ENCODE data around the gene PCSK1. TPM values are rescaled to one million over a fixed set of nuclear protein-coding genes. Genes with fewer than 3 reads are reported as not detected.

PCSK1 gene
- total and polyA plus RNA-seq, 2 of the 4 experiments (the other 2 are of a cell fraction) = not detected

GRCh38 chr5:96404191-96404867 is 28.7 kb downstream of the PCSK1 start:
- no CpG with 5 or more reads among the region's 3 CpGs for WGBS, 2 experiments (ENCODE audit: extremely low coverage in 2 of 2, insufficient read length in 1 of 2)
- H3K56ac ChIP-seq (ENCODE audit: extremely low read depth, insufficient read depth, low read length) = no peak overlapping the region

More at GRCh38 chr5:96404191-96404867, 28.7 kb downstream of the PCSK1 start:
- Histone ChIP-seq H2AK5ac (ENCODE audit: low read depth, low read length) (no peak overlapping the region), H4K8ac (ENCODE audit: low read depth in 2 of 2, low read length in 2 of 2) (no peak overlapping the region), H4K5ac (ENCODE audit: low read depth, low read length) (no peak overlapping the region), H2BK120ac (ENCODE audit: low read depth, low read length) (no peak overlapping the region), H3K27ac (ENCODE audit: insufficient read depth, low read length) (no peak overlapping the region), H3K4me1 (ENCODE audit: control insufficient read depth, insufficient read depth, low read length) (peaks cover 2% of the 10 kb centered on the region; the same call in 1 of the 2 replicates), H3K27me3 (ENCODE audit: control insufficient read depth, insufficient read depth, low read length) (peaks cover 8% of the 10 kb centered on the region), H2AK9ac (replicated peaks; ENCODE audit: low read depth, low read length, poor library complexity) (no peak overlapping the region), H3K4me3 (ENCODE audit: insufficient read depth, low read depth, low read length) (no peak overlapping the region), H3K9me1 (ENCODE audit: insufficient read depth, low read length) (no peaks in the 10 kb centered on the region), H3K9ac (ENCODE audit: low read depth, low read length) (no peak overlapping the region), H2BK15ac (ENCODE audit: low read depth, low read length) (no peak overlapping the region), H4K20me1 (ENCODE audit: insufficient read depth, low read length) (no peaks in the 10 kb centered on the region), H3K14ac (replicated peaks; ENCODE audit: low read depth, low read length) (no peak overlapping the region), H2AFZ (replicated peaks; ENCODE audit: low read length, poor library complexity) (no peak overlapping the region), H3K23ac (ENCODE audit: low read depth, low read length) (no peak overlapping the region), H4K91ac (ENCODE audit: insufficient read depth, low read depth, low read length) (no peak overlapping the region), H3K18ac (ENCODE audit: low read depth, low read length) (no peak overlapping the region), H2BK5ac (ENCODE audit: low read depth, low read length, poor library complexity, severe bottlenecking) (no peak overlapping the region), H3K79me1 (ENCODE audit: low read depth in 1 of 2, low read length in 2 of 2) (no peaks in the 10 kb centered on the region), H3K4ac (ENCODE audit: low read depth, low read length) (no peak overlapping the region), H3K4me2 (ENCODE audit: low read depth, low read length) (no peak overlapping the region), H2BK20ac (ENCODE audit: low read depth, low read length) (no peak overlapping the region), H3K36me3 (ENCODE audit: control insufficient read depth, insufficient read depth, low read length) (no peaks in the 10 kb centered on the region), H3K9me3 (ENCODE audit: control insufficient read depth, insufficient read depth, low read length) (no peaks in the 10 kb centered on the region)
- TF ChIP-seq POLR2A (IDR thresholded peaks at IDR 0.05; ENCODE audit: low read depth, low read length) = no peak
- no peak for TF ChIP-seq FOS (IDR thresholded peaks at IDR 0.05; ENCODE audit: low read depth, low read length)
- TF ChIP-seq MAFK (IDR thresholded peaks at IDR 0.05; ENCODE audit: low read depth, low read length) = no peak
- no peak for TF ChIP-seq CHD1 (IDR thresholded peaks at IDR 0.05; ENCODE audit: low read depth, low read length)
- no peak for TF ChIP-seq CEBPB (IDR thresholded peaks at IDR 0.05; ENCODE audit: low read depth, low read length)
- TF ChIP-seq USF2 (IDR thresholded peaks at IDR 0.05; ENCODE audit: low read depth, low read length) = no peak
- TF ChIP-seq, protein P1, sequence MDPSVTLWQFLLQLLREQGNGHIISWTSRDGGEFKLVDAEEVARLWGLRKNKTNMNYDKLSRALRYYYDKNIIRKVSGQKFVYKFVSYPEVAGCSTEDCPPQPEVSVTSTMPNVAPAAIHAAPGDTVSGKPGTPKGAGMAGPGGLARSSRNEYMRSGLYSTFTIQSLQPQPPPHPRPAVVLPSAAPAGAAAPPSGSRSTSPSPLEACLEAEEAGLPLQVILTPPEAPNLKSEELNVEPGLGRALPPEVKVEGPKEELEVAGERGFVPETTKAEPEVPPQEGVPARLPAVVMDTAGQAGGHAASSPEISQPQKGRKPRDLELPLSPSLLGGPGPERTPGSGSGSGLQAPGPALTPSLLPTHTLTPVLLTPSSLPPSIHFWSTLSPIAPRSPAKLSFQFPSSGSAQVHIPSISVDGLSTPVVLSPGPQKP (IDR thresholded peaks at IDR 0.05; ENCODE audit: borderline replicate concordance, low read depth, low read length) = no peak
- no peak for TF ChIP-seq RCOR1 (IDR thresholded peaks at IDR 0.05; ENCODE audit: insufficient replicate concordance, low read length)
- TF ChIP-seq MXI1 (IDR thresholded peaks at IDR 0.05; ENCODE audit: borderline replicate concordance, low read depth, low read length) = no peak
- no peak for TF ChIP-seq SMC3 (IDR thresholded peaks at IDR 0.05; ENCODE audit: low read depth, low read length)
- intact Hi-C loops (cut with micrococcal nuclease) (no loop called here), dilution Hi-C loops (cut with HindIII; ENCODE audit: low sequenced_read_pairs, unreplicated experiment) (no loop called here), in situ Hi-C loops (cut with MboI; ENCODE audit: low sequenced_read_pairs) (no loop called here)
- ChIA-PET CTCF (no interaction called here), POLR2A (ENCODE audit: unreplicated experiment) (no interaction called here)
- DNase-seq (no peak), ATAC-seq (ENCODE audit: low read depth) (no peak)
- BruUV-seq (replicated peaks) = no TSS peak
